GM21390 (cell line): ENCODE measurements around the gene IFNB1.

ENCODE experiments used
- ATAC-seq: cut with Tn5 transposase; IDR thresholded peaks from one replicate; pipeline ENCODE4 v1.9.1; 2021; ENCODE audit not compliant: unreplicated experiment

IFNB1 gene

GRCh38 chr9:21070906-21071305 lies 6.8 kb downstream of the IFNB1 start:
- no peak for ATAC-seq

GRCh38 chr9:21070171-21070571 lies 7.6 kb downstream of the IFNB1 start:
- no peak for ATAC-seq

GRCh38 chr9:21060919-21061561 lies 16.7 kb downstream of the IFNB1 start:
- peak; percentile 79 for ATAC-seq

GRCh38 chr9:21056931-21057330 lies 20.8 kb downstream of the IFNB1 start:
- no peak for ATAC-seq

- ATAC-seq, result no peak
These were observed 23.9 kb downstream of the IFNB1 start for GRCh38 chr9:21053851-21054250.

GRCh38 chr9:21047281-21047691 lies 30.5 kb downstream of the IFNB1 start:
- ATAC-seq, result no peak

- no peak for ATAC-seq
These were observed 33.9 kb downstream of the IFNB1 start for GRCh38 chr9:21043841-21044240.

- no peak for ATAC-seq
These were observed 35.3 kb downstream of the IFNB1 start for GRCh38 chr9:21042466-21042865.

GRCh38 chr9:21039302-21039701 lies 38.4 kb downstream of the IFNB1 start:
- no peak for ATAC-seq

- ATAC-seq, result no peak
These were observed 40.5 kb downstream of the IFNB1 start for GRCh38 chr9:21037278-21037677.

- no peak for ATAC-seq
These were observed 45.9 kb downstream of the IFNB1 start for GRCh38 chr9:21031808-21032183.

GRCh38 chr9:21031091-21031807 lies 46.5 kb downstream of the IFNB1 start, which contains the start of gene HACD4:
Gene HACD4, minus strand, starts transcription at chr9:21031640. Its CDS starts 50 bp downstream, at chr9:21031590.
- ATAC-seq, result peak; percentile 77

GRCh38 chr9:21030389-21031035 lies 47.2 kb downstream of the IFNB1 start:
- ATAC-seq, result peak; percentile 76

- ATAC-seq, result no peak
These were observed 48.1 kb downstream of the IFNB1 start for GRCh38 chr9:21029661-21030060.

- ATAC-seq, result no peak
These were observed 49.3 kb downstream of the IFNB1 start for GRCh38 chr9:21028466-21028865.

- no peak for ATAC-seq
These were observed 50.4 kb downstream of the IFNB1 start for GRCh38 chr9:21027295-21027694.
